HL-60 (cell line): Measurements from ENCODE around the gene TSC22D3.
A peak's percentile ranks its signal among the peaks of the same experiment; 100 is the strongest.
"Not testable (repeated sequence)": the region's sequence is repeated elsewhere in the genome, so short reads cannot be mapped to it uniquely, and the experiment has no call there.

ENCODE experiments used
- DNase-seq, 2 experiments: peaks; one replicate each; pipeline ENCODE4 v3.0.0-alpha.2; 2010 to 2020; ENCODE audit warnings: low read depth in 1 of 2, low spot score in 1 of 2
- H3K27ac ChIP-seq: fragments of 250-450 bp; sonication (Bioruptor Pico); replicated peaks from 2 replicates; pipeline ENCODE4 v1.5.1; 2020; ENCODE audit warnings: mild to moderate bottlenecking, moderate library complexity
- H3K27me3 ChIP-seq: fragments of 250-450 bp; sonication (Bioruptor Pico); 2 replicates; pipeline ENCODE4 v1.5.1; 2021; ENCODE audit warnings: mild to moderate bottlenecking, moderate library complexity; ENCODE audit not compliant: insufficient read depth, poor library complexity, severe bottlenecking
- H3K4me3 ChIP-seq: replicated peaks from 2 replicates; pipeline ENCODE4 v1.5.1; 2011; ENCODE audit warnings: mild to moderate bottlenecking, control low read depth, low read length; ENCODE audit not compliant: insufficient read depth
- GABPA ChIP-seq: IDR thresholded peaks from 2 replicates; pipeline ENCODE4 v1.6.1; 2012; ENCODE audit warnings: low read depth
- POLR2AphosphoS5 ChIP-seq: IDR thresholded peaks from 2 replicates; pipeline ENCODE4 v1.6.1; 2012; ENCODE audit warnings: low read depth
- SPI1 ChIP-seq: IDR thresholded peaks from 2 replicates; pipeline ENCODE4 v1.6.1; 2012; ENCODE audit warnings: low read depth, mild to moderate bottlenecking, borderline replicate concordance
- TF ChIP-seq, protein P1 (sequence below): IDR thresholded peaks from one replicate; pipeline ENCODE4 v1.5.1; 2011; ENCODE audit warnings: low read length, control low read depth, inconsistent platforms; ENCODE audit not compliant: insufficient read depth
- TF ChIP-seq, protein P2 (sequence below): IDR thresholded peaks from 2 replicates; pipeline ENCODE4 v1.6.1; 2012; ENCODE audit warnings: low read depth; ENCODE audit not compliant: insufficient replicate concordance

Gene TSC22D3

GRCh38 chrX:107691024-107691448, 84.6 kb downstream of the TSC22D3 start:
- no peak overlapping the region for H3K27ac ChIP-seq
- TF ChIP-seq, protein P1, sequence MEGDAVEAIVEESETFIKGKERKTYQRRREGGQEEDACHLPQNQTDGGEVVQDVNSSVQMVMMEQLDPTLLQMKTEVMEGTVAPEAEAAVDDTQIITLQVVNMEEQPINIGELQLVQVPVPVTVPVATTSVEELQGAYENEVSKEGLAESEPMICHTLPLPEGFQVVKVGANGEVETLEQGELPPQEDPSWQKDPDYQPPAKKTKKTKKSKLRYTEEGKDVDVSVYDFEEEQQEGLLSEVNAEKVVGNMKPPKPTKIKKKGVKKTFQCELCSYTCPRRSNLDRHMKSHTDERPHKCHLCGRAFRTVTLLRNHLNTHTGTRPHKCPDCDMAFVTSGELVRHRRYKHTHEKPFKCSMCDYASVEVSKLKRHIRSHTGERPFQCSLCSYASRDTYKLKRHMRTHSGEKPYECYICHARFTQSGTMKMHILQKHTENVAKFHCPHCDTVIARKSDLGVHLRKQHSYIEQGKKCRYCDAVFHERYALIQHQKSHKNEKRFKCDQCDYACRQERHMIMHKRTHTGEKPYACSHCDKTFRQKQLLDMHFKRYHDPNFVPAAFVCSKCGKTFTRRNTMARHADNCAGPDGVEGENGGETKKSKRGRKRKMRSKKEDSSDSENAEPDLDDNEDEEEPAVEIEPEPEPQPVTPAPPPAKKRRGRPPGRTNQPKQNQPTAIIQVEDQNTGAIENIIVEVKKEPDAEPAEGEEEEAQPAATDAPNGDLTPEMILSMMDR: no peak
- TF ChIP-seq, protein P2, sequence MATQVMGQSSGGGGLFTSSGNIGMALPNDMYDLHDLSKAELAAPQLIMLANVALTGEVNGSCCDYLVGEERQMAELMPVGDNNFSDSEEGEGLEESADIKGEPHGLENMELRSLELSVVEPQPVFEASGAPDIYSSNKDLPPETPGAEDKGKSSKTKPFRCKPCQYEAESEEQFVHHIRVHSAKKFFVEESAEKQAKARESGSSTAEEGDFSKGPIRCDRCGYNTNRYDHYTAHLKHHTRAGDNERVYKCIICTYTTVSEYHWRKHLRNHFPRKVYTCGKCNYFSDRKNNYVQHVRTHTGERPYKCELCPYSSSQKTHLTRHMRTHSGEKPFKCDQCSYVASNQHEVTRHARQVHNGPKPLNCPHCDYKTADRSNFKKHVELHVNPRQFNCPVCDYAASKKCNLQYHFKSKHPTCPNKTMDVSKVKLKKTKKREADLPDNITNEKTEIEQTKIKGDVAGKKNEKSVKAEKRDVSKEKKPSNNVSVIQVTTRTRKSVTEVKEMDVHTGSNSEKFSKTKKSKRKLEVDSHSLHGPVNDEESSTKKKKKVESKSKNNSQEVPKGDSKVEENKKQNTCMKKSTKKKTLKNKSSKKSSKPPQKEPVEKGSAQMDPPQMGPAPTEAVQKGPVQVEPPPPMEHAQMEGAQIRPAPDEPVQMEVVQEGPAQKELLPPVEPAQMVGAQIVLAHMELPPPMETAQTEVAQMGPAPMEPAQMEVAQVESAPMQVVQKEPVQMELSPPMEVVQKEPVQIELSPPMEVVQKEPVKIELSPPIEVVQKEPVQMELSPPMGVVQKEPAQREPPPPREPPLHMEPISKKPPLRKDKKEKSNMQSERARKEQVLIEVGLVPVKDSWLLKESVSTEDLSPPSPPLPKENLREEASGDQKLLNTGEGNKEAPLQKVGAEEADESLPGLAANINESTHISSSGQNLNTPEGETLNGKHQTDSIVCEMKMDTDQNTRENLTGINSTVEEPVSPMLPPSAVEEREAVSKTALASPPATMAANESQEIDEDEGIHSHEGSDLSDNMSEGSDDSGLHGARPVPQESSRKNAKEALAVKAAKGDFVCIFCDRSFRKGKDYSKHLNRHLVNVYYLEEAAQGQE: no peak
- TF ChIP-seq SPI1 (no peak), POLR2AphosphoS5 (no peak), GABPA (no peak)
- no peaks in the 10 kb centered on the region for H3K27me3 ChIP-seq
- no peak for DNase-seq
- no peak overlapping the region for H3K4me3 ChIP-seq

- TF ChIP-seq GABPA (no peak), POLR2AphosphoS5 (no peak), SPI1 (no peak)
- TF ChIP-seq, protein P1: no peak
- DNase-seq: no peak
- Histone ChIP-seq H3K27ac (no peak overlapping the region), H3K4me3 (no peak overlapping the region), H3K27me3 (no peaks in the 10 kb centered on the region)
Measured at GRCh38 chrX:107687445-107687844, 88.1 kb downstream of the TSC22D3 start.

DNA sequence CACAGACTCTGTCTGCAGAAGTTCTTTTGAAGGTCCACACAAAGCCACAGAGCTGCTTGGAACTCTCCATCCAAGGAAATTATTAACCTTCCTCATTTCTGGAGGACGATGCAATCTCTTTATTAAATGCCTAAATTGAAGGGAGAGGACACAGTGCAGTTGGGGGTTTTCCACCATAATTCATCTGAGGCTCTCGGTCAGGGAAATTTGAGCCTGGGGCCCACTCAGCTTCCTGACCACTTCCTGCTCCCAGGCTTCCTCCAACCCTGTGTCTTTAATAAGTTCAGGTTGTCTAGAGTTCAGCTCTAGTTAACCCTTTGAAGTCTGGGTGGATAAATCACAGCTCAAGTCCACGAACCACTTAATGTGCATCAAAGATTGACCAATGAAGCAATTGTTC, 88.8 kb downstream of the TSC22D3 start:
- TF ChIP-seq SPI1: no peak
- no peak for TF ChIP-seq GABPA
- TF ChIP-seq POLR2AphosphoS5: no peak
- TF ChIP-seq, protein P1: no peak
- TF ChIP-seq, protein P2: no peak
- no peak overlapping the region for H3K4me3 ChIP-seq
- DNase-seq: no peak
- H3K27me3 ChIP-seq: no peaks in the 10 kb centered on the region
- H3K27ac ChIP-seq: no peak overlapping the region

DNA sequence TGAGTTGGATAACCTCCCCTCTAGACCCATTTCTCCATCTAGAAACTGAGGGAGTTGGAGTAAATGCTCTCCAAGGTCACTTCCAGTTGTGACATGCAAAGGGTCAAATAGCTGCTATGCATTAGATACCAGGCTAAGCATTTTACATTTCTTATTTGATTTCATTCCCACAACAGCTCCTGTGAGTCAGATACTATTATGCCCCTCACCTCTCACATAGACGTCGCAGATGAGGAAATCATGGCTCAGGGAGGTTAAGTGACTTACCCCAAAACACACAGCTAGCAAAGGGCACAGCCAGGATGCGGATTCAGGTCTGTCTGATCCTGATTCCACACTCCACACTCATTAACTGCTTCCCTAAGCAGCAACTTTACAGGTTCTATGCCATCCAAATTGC, 89.6 kb downstream of the TSC22D3 start:
- Histone ChIP-seq H3K27me3 (no peaks in the 10 kb centered on the region), H3K27ac (peak overlapping the region; percentile 73), H3K4me3 (no peak overlapping the region)
- TF ChIP-seq, protein P2: no peak
- TF ChIP-seq, protein P1: no peak
- DNase-seq: no peak

GRCh38 chrX:107685586-107685985, 90.0 kb downstream of the TSC22D3 start:
- peak overlapping the region; percentile 73 for H3K27ac ChIP-seq

More at GRCh38 chrX:107685586-107685985, 90.0 kb downstream of the TSC22D3 start:
- DNase-seq, H3K4me3 ChIP-seq, H3K27me3 ChIP-seq: not testable (repeated sequence)
